IMR-90 (cell line): ENCODE results near the gene PRUNE2. TPM values are rescaled to one million over a fixed set of nuclear protein-coding genes. Genes with fewer than 3 reads are reported as not detected.

ENCODE experiments used
- ATAC-seq: fragments of 200-7000 bp; cut with Tn5 transposase; 2 replicates; pipeline ENCODE4 v1.9.1; 2020; ENCODE audit warnings: low read depth, mild to moderate bottlenecking, moderate library complexity
- BruUV-seq: library from RNA; stranded (reverse); fragments of 400-500 nt; replicated peaks from 2 replicates; lab custom pipeline; 2021; lab: Mats Ljungman, UMichigan
- CTCF ChIA-PET: fragments of 300-600 bp; formaldehyde crosslinking; extraction: SDS; loops from one replicate; lab custom pipeline; 2021; ENCODE audit warnings: antibody characterized with exemption; lab: Yijun Ruan, JAX
- POLR2A ChIA-PET: fragments of 300-600 bp; sonication (Branson Sonifier 250); formaldehyde crosslinking; loops from one replicate; lab custom pipeline; 2022; ENCODE audit warnings: antibody characterized with exemption; ENCODE audit not compliant: unreplicated experiment; lab: Charles Lee
- DNase-seq: peaks from one replicate; pipeline ENCODE4 v3.0.0; 2013
- H2AFZ ChIP-seq: replicated peaks from 2 replicates; pipeline ENCODE3; 2013; ENCODE audit warnings: low read length, mild to moderate bottlenecking; ENCODE audit not compliant: poor library complexity
- H2AK5ac ChIP-seq: 2 replicates; pipeline ENCODE4 v1.6.1; 2013; ENCODE audit warnings: low read depth, low read length, inconsistent platforms
- H2AK9ac ChIP-seq: replicated peaks from 2 replicates; pipeline ENCODE3; 2013; ENCODE audit warnings: mild to moderate bottlenecking, low read depth, low read length, moderate library complexity; ENCODE audit not compliant: poor library complexity
- H2BK120ac ChIP-seq: 2 replicates; pipeline ENCODE4 v1.6.1; 2013; ENCODE audit warnings: low read depth, low read length, inconsistent platforms
- H2BK15ac ChIP-seq: 3 replicates; pipeline ENCODE4 v1.6.1; 2013; ENCODE audit warnings: low read depth, low read length, inconsistent platforms
- H2BK20ac ChIP-seq: 2 replicates; pipeline ENCODE4 v1.6.1; 2013; ENCODE audit warnings: low read depth, mild to moderate bottlenecking, inconsistent platforms, low read length, moderate library complexity
- H2BK5ac ChIP-seq: 2 replicates; pipeline ENCODE4 v1.6.1; 2013; ENCODE audit warnings: mild to moderate bottlenecking, low read depth, low read length, inconsistent platforms; ENCODE audit not compliant: poor library complexity, severe bottlenecking
- H3K14ac ChIP-seq: replicated peaks from 2 replicates; pipeline ENCODE4 v1.6.1; 2013; ENCODE audit warnings: low read depth, low read length, inconsistent platforms
- H3K18ac ChIP-seq: 2 replicates; pipeline ENCODE4 v1.6.1; 2013; ENCODE audit warnings: low read depth, low read length, control low read depth
- H3K23ac ChIP-seq: 2 replicates; pipeline ENCODE4 v1.6.1; 2013; ENCODE audit warnings: low read depth, low read length, inconsistent platforms
- H3K27ac ChIP-seq: 2 replicates; pipeline ENCODE4 v1.5.1; 2013; ENCODE audit warnings: mild to moderate bottlenecking, control low read depth, low read length; ENCODE audit not compliant: insufficient read depth
- H3K27me3 ChIP-seq: 2 replicates; pipeline ENCODE4 v1.6.1; 2013; ENCODE audit warnings: low read length; ENCODE audit not compliant: control insufficient read depth, insufficient read depth
- H3K36me3 ChIP-seq: 2 replicates; pipeline ENCODE4 v1.6.1; 2013; ENCODE audit warnings: low read length, mixed read lengths; ENCODE audit not compliant: control insufficient read depth, insufficient read depth
- H3K4ac ChIP-seq: 2 replicates; pipeline ENCODE4 v1.6.1; 2013; ENCODE audit warnings: low read depth, low read length, inconsistent platforms
- H3K4me1 ChIP-seq: 2 replicates; pipeline ENCODE4 v1.6.1; 2013; ENCODE audit warnings: low read length, mixed read lengths; ENCODE audit not compliant: control insufficient read depth, insufficient read depth
- H3K4me2 ChIP-seq: 2 replicates; pipeline ENCODE4 v1.6.1; 2013; ENCODE audit warnings: low read depth, mild to moderate bottlenecking, control low read depth, low read length, moderate library complexity
- H3K4me3 ChIP-seq: 2 replicates; pipeline ENCODE4 v1.5.1; 2013; ENCODE audit warnings: low read depth, mild to moderate bottlenecking, control low read depth, low read length, moderate library complexity; ENCODE audit not compliant: insufficient read depth
- H3K56ac ChIP-seq: 2 replicates; pipeline ENCODE4 v1.6.1; 2013; ENCODE audit warnings: low read length, inconsistent platforms; ENCODE audit not compliant: insufficient read depth; ENCODE audit errors: extremely low read depth
- H3K79me1 ChIP-seq, 2 experiments: 2 replicates each; pipeline ENCODE4 v1.6.1; 2013; ENCODE audit warnings: low read length in 2 of 2, inconsistent platforms in 1 of 2, low read depth in 1 of 2
- H3K9ac ChIP-seq: 2 replicates; pipeline ENCODE4 v1.6.1; 2013; ENCODE audit warnings: low read depth, low read length, control low read depth
- H3K9me1 ChIP-seq: 2 replicates; pipeline ENCODE4 v1.6.1; 2013; ENCODE audit warnings: low read length, inconsistent platforms; ENCODE audit not compliant: insufficient read depth
- H3K9me3 ChIP-seq: 2 replicates; pipeline ENCODE4 v1.6.1; 2013; ENCODE audit warnings: low read length; ENCODE audit not compliant: control insufficient read depth, insufficient read depth
- H4K20me1 ChIP-seq: 2 replicates; pipeline ENCODE4 v1.6.1; 2013; ENCODE audit warnings: low read length, inconsistent platforms; ENCODE audit not compliant: insufficient read depth
- H4K5ac ChIP-seq: 2 replicates; pipeline ENCODE4 v1.6.1; 2013; ENCODE audit warnings: mild to moderate bottlenecking, low read depth, low read length, control low read depth
- H4K8ac ChIP-seq, 2 experiments: 2 replicates each; pipeline ENCODE4 v1.6.1; 2013; ENCODE audit warnings: low read depth in 2 of 2, low read length in 2 of 2, control low read depth in 1 of 2, inconsistent platforms in 1 of 2
- H4K91ac ChIP-seq: 2 replicates; pipeline ENCODE4 v1.6.1; 2013; ENCODE audit warnings: low read depth, low read length, inconsistent platforms; ENCODE audit not compliant: insufficient read depth
- BHLHE40 ChIP-seq: fragments of 150-350 bp; IDR thresholded peaks from 2 replicates; pipeline ENCODE4 v1.6.1; 2016; ENCODE audit warnings: mild to moderate bottlenecking, low read depth, low read length
- CEBPB ChIP-seq: IDR thresholded peaks from 2 replicates; pipeline ENCODE4 v1.6.1; 2012; ENCODE audit warnings: low read depth, low read length, improper control_type of control experiment
- CHD1 ChIP-seq: IDR thresholded peaks from 2 replicates; pipeline ENCODE4 v1.6.1; 2012; ENCODE audit warnings: low read depth, low read length, improper control_type of control experiment
- FOS ChIP-seq: fragments of 150-350 bp; IDR thresholded peaks from 2 replicates; pipeline ENCODE4 v1.6.1; 2016; ENCODE audit warnings: low read depth, low read length
- MAFK ChIP-seq: IDR thresholded peaks from 2 replicates; pipeline ENCODE4 v1.6.1; 2012; ENCODE audit warnings: low read depth, low read length, improper control_type of control experiment
- MAZ ChIP-seq: IDR thresholded peaks from 2 replicates; pipeline ENCODE4 v1.6.1; 2012; ENCODE audit warnings: low read depth, mild to moderate bottlenecking, low read length, improper control_type of control experiment, moderate library complexity, borderline replicate concordance
- MXI1 ChIP-seq: IDR thresholded peaks from 2 replicates; pipeline ENCODE4 v1.6.1; 2012; ENCODE audit warnings: low read depth, mild to moderate bottlenecking, low read length, moderate library complexity, borderline replicate concordance
- NFE2L2 ChIP-seq: fragments of 150-350 bp; IDR thresholded peaks from 2 replicates; pipeline ENCODE4 v1.6.1; 2016; ENCODE audit warnings: low read depth, mild to moderate bottlenecking, low read length
- POLR2A ChIP-seq: IDR thresholded peaks from 2 replicates; pipeline ENCODE4 v1.6.1; 2012; ENCODE audit warnings: mild to moderate bottlenecking, low read depth, low read length
- RCOR1 ChIP-seq: IDR thresholded peaks from 2 replicates; pipeline ENCODE4 v1.6.1; 2012; ENCODE audit warnings: mild to moderate bottlenecking, low read length, improper control_type of control experiment; ENCODE audit not compliant: insufficient replicate concordance
- SMC3 ChIP-seq: fragments of 150-350 bp; IDR thresholded peaks from 2 replicates; pipeline ENCODE4 v1.6.1; 2016; ENCODE audit warnings: low read depth, mild to moderate bottlenecking, antibody characterized with exemption, low read length, moderate library complexity
- WGBS, 2 experiments: methylation state at CpG; one replicate each; pipeline versions ENCODE4 v1.1.5 to v1.1.7; 2013; ENCODE audit warnings: missing lambda C conversion rate in 2 of 2; ENCODE audit not compliant: insufficient read length in 1 of 2; ENCODE audit errors: extremely low coverage in 2 of 2; 5-methylcytosine and 5-hydroxymethylcytosine counted together
- dilution Hi-C: fragments of 300-500 bp; cut with HindIII; formaldehyde crosslinking; loops from one replicate; pipeline ENCODE4 v1.14.3; 2018; ENCODE audit warnings: low sequenced_read_pairs; ENCODE audit not compliant: unreplicated experiment
- in situ Hi-C: fragments of 300-500 bp; cut with MboI; formaldehyde crosslinking; loops from 3 replicates; pipeline ENCODE4 v1.14.3; 2019; ENCODE audit warnings: low sequenced_read_pairs, inconsistent platforms, mixed read lengths
- intact Hi-C: fragments of 100-400 bp; cut with micrococcal nuclease; formaldehyde crosslinking; loops from 2 replicates; pipeline ENCODE4 v1.10.0; 2022
- polyA plus RNA-seq, 3 experiments: library from polyadenylated mRNA; depleted of rRNA; stranded (reverse); fragments of >200 nt; gene quantifications; 2 replicates each; pipeline ENCODE4 v1.2.3, GENCODE V29; 2012; ENCODE audit warnings: low replicate concordance in 1 of 3
- total RNA-seq: library from RNA; depleted of rRNA; stranded (reverse); fragments of >200 nt; gene quantifications from 2 replicates; pipeline ENCODE4 v1.2.3, GENCODE V29; 2012

The PRUNE2 gene
- total and polyA plus RNA-seq, 2 of the 4 experiments (the other 2 are of a cell fraction) = 0.70 to 1.6 TPM

DNA sequence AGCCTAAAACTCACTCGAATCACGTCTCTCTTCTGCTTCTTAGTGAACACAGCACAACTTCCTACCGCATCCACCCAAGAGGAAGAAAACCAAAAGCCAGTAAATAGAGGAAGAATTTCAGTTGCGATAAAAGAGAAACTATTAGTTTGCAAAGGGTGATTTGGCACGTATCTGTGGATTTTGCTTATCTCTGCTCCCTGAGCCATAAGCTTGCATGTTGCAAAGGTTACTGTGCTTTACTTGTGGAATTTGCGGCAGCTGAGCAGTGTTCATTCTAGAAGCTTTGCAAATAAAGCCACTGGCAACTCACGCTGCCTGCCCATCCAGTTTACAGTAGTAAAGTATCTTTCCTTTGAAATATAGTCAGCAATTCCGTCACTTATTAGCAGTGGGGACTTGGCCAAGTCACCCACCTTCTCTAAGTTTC, 290.7 kb downstream of the PRUNE2 start:
- H3K14ac ChIP-seq = no peak overlapping the region
- 50% methylated on average over 2 of the region's 8 CpGs; no CpG with 5 or more reads in 1 of the 2 experiments for WGBS, 2 experiments
- no peak overlapping the region for H4K91ac ChIP-seq
- H3K79me1 ChIP-seq = no peaks in the 10 kb centered on the region
- intact Hi-C loops (no loop called here), in situ Hi-C loops (no loop called here), dilution Hi-C loops (no loop called here)
- H3K23ac ChIP-seq = no peak overlapping the region
- peak overlapping the region; percentile 36 for H3K4me2 ChIP-seq
- no peak overlapping the region for H2AFZ ChIP-seq
- no peak overlapping the region for H2BK20ac ChIP-seq
- H2BK120ac ChIP-seq = no peak overlapping the region
- no peak overlapping the region for H4K8ac ChIP-seq
- H3K4ac ChIP-seq = no peak overlapping the region
- ATAC-seq (peak; percentile 40; the same call in 1 of the 2 replicates), DNase-seq (peak; percentile 21)
- ChIA-PET POLR2A (no interaction called here), CTCF (interaction anchor here (0.6 kb wide), 1 partner anchor 82 kb away, joined by 3 read pairs; no protein-coding TSS in a partner anchor)
- H3K4me1 ChIP-seq = no peaks in the 10 kb centered on the region; the same call in 1 of the 2 replicates
- H3K18ac ChIP-seq = no peak overlapping the region; the same call in 1 of the 2 replicates
- H3K36me3 ChIP-seq = no peaks in the 10 kb centered on the region
- H2BK5ac ChIP-seq = no peak overlapping the region
- no peak overlapping the region for H2AK5ac ChIP-seq
- no peaks in the 10 kb centered on the region for H3K9me1 ChIP-seq
- H4K20me1 ChIP-seq = no peaks in the 10 kb centered on the region
- H2AK9ac ChIP-seq = no peak overlapping the region
- H3K9me3 ChIP-seq = no peaks in the 10 kb centered on the region
- H4K5ac ChIP-seq = no peak overlapping the region
- TF ChIP-seq MXI1 (no peak), FOS (no peak), NFE2L2 (no peak), MAFK (no peak), SMC3 (no peak), CHD1 (no peak), RCOR1 (no peak), MAZ (no peak), POLR2A (no peak), BHLHE40 (no peak), CEBPB (no peak)
- no peak overlapping the region for H3K27ac ChIP-seq
- H3K4me3 ChIP-seq = no peak overlapping the region
- no TSS peak for BruUV-seq
- no peaks in the 10 kb centered on the region; the same call in 1 of the 2 replicates for H3K27me3 ChIP-seq
- no peak overlapping the region for H3K9ac ChIP-seq
- H2BK15ac ChIP-seq = no peak overlapping the region
- no peak overlapping the region for H3K56ac ChIP-seq
